SKM-1 (cell line): ENCODE results near the gene NLK.

ENCODE experiments used
- DNase-seq: peaks from one replicate; lab custom pipeline; 2025; ENCODE audit not compliant: unreplicated experiment; lab: John Stamatoyannopoulos, UW

Gene NLK

DNA sequence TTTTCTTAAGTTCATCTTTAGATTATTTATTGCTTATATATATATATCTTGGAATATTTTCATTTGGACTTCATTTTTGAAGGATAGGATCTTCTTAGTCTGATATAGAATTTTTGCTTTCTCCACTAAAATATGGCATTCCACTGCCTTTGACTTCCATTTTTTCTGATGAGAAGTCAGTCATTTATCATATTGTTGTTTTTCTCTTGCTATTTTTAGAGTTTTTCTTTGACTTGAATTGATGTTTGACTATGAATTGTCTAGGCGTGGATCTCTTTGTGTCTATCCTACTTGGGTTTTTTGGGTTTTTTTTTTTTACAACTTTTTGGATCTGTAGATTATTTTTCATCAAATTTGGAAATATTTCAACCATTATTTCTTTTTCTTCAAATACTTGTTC, 67.7 kb downstream of the NLK start:
- DNase-seq = no peak

DNA sequence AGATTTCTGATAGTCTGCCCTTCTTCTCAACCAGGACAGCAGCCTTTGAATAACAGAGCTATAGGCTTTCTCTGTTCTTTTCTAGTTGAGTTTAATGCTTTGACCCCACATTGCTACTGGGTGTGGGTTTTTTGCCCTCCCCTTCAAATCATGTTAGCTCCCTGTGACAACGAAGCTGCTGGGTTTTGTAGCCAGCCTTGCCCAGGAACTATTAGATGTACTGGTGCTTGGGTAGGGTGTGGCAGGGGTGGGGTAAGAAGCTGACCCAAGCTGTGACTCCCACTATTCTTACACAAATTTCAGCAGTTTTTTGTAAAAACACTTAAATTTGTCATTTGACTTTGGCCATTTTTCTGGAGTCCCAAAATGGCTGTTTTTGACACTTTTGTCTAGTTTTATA, 69.7 kb downstream of the NLK start:
- DNase-seq = no peak

GRCh38 chr17:28112606-28113005, 70.1 kb downstream of the NLK start:
- no peak for DNase-seq

- DNase-seq = no peak
These were observed 70.8 kb downstream of the NLK start for GRCh38 chr17:28113269-28113668.

DNA sequence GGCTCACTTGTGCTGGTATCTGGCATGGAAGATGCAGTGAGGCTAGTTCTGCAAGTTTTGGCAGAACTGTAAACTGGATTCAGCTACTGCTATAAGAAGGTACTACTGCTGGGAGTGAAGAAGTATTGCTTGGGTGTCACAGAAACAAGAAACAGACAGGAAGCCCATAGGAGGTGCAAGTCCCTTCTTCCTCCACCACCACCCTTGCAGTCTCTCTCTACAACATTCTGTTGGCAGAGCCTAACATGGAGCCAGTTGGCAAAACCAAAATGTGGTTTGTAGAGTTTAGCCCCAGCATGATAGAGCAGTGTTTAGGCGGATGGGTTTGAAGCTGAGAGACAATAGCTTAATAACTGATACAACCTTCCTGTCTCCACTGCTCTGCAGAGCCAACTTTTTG, 72.6 kb downstream of the NLK start:
- no peak for DNase-seq

DNA sequence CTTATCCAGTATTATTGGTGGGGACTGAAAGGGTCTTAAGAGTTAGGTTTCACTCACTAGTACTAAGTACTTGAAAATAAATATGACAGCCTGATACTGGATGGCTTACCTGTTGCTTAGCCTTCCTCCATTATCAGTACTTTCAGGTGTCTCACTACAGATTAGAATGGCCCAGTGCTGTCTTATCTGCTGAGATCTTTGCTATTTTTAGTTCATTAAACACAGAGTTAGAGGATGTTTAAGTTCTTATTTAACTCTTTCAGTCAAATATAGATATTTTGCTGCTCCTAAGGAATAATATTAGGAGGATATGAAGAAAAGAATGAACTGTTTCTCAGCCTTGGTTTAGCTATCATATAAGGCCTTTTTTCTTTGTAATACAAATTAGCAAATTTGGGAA, 74.8 kb downstream of the NLK start:
- no peak for DNase-seq

DNA sequence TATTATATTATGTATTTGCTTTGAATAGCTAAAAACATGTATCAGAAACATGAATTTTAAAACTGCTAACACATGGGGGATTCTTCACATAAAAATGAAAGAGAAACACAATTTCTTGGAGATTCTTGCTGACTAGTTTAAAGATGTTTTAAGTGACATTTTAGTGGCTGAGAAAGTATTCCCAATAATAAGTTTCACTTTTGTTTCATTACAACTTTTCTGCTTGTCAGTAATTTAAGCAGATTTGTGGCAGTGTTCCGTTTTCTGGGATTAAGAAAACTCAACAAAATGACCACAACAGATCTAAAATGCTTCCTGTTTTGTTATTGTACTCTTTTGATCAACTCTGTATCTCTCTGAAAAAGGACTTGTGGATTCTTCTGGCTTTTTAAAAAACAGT, 75.9 kb downstream of the NLK start:
- DNase-seq = no peak

DNA sequence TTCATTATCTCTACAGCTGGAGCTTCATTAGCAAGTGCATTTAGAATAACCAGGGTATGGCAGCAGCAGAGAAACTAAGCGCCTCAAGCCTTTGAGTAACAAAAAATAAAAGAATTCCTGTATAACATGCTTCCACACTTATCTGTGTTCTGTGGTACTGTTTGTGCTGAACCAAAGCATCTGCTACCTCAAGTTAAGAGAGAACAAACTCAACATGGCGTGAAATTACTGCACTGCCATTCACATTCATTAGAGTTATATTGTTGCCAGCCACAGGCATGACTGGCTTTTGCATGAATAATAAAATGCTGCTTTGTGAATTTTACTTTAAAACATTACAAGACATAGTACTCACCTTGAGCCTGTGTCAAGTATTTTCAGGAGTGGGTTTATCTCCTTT, 76.6 kb downstream of the NLK start:
- DNase-seq = no peak

DNA sequence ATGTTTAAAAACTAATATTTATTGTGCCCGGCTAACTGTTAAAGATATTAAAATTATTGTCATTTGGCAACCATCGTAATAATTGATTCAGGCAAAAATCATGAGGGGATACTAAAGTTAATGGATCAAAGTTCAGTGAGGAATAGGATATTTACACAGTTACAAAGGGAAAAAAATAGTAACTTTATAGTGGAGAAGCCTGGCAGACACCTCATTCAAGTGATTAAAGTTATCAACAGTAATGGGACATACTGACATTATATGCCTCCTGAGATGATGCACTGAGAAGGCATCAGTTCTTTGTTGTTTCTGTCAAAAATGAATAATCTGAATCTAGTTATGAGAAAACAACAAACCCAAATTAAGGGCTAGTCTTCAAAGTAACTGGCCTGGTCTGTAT, 77.1 kb downstream of the NLK start:
- DNase-seq = no peak

- no peak for DNase-seq
These were observed 78.3 kb downstream of the NLK start for GRCh38 chr17:28120766-28121165.

DNA sequence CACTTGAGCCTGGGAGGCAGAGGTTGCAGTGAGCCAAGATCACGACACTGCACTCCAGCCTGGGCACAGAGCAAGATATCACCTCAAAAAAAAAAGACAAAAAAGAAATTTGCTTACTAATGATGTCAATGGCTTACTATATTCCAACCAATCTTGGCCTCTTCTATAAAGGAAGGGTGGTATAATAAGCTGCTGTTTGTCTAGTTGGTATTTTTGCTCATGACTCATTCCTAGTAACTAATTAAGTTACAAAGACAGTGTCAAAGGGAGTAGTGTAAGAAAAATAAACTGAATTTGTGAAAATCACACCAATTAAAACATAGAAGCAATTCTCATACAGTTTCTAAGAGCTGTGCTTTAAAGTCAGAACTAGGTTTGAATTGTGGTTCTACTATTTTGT, 82.5 kb downstream of the NLK start:
- DNase-seq = no peak

- DNase-seq = no peak
These were observed 83.3 kb downstream of the NLK start for GRCh38 chr17:28125526-28126378.

GRCh38 chr17:28127196-28127595, 84.7 kb downstream of the NLK start:
- no peak for DNase-seq

- no peak for DNase-seq
These were observed 86.3 kb downstream of the NLK start for GRCh38 chr17:28128779-28129178.

- no peak for DNase-seq
These were observed 88.0 kb downstream of the NLK start for GRCh38 chr17:28130472-28130871.

DNA sequence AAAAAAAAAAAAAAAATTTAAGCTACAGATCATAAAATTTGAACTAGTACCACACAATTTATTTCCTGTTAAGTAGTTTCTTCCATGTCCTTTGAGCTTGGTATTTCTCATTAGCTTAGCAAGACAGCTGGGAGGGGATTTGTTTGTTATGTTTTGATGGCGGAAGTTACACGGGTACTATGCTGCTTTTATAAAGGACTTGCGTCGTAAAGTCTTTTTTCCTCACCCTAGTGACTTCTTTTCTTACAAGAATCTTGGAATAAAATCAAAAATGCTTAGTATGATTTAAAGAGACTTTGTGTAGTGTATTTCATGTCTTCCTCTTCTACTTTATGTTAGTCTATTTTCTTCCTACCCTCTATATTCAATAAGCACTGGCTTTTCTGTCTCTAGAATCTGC, 89.1 kb downstream of the NLK start:
- no peak for DNase-seq

- DNase-seq = no peak
These were observed 91.1 kb downstream of the NLK start for GRCh38 chr17:28133562-28133970.

DNA sequence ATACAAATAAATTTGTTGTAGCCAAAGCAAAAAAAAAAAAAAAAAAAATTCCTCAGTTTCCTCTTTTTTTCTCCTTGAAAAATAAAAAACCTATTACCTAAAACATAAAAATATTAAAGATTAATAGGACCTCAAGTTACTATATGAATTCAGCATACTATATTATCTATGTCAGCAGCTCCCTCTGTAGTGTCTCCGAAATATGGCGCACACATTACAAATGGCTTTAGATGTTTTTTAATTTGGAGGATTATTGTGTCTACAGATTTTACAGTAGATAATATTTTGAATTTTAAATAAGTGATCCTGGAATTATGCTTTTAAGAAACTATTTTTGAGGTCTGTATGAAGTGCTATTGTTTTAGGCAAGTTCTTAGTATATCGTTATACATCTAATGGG, 94.4 kb downstream of the NLK start:
- DNase-seq = no peak

GRCh38 chr17:28139822-28140221, 97.3 kb downstream of the NLK start:
- no peak for DNase-seq

- no peak for DNase-seq
These were observed 98.8 kb downstream of the NLK start for GRCh38 chr17:28141313-28141712.

GRCh38 chr17:28141773-28142172, 99.3 kb downstream of the NLK start:
- DNase-seq = no peak

GRCh38 chr17:28142305-28142704, 99.8 kb downstream of the NLK start:
- no peak for DNase-seq

DNA sequence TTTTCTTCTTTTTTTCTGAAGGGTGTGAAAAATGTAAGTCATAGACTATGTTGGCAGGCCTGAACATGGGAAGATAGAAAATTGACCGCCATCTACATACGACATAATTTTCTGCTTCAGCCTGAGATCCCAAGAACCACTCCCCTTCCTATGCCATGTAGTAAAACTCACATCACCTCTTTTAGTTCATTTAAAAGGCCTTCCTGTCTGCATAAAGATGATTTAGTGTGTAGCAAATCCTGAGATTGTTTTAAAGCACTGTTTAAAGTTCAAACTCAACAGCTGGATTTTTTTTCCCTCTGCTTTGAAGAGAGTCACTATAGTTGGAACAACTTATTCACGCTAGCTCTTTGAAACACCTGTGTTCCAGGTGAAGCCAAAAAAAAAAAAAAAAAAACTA, 101.5 kb downstream of the NLK start:
- no peak for DNase-seq
